GM13977 (cell line): ENCODE results near the gene HSD3B2.

Experiments
- DNase-seq: peaks from one replicate; pipeline ENCODE4 v3.0.0; 2012; ENCODE audit warnings: low spot score
- in situ Hi-C: fragments of 300-500 bp; cut with MboI; formaldehyde crosslinking; loops from one replicate; pipeline ENCODE4 v1.12.0; 2022; ENCODE audit warnings: low sequenced_read_pairs, low pct_unique_long_range_greater_than_20kb, mixed read lengths, inconsistent platforms; ENCODE audit not compliant: unreplicated experiment
- TF ChIP-seq, protein P1 (sequence below): IDR thresholded peaks from 2 replicates; pipeline ENCODE4 v1.5.1; 2012; ENCODE audit warnings: mild to moderate bottlenecking, control low read depth; ENCODE audit not compliant: insufficient read depth; ENCODE audit errors: extremely low read depth, missing control alignments

Gene HSD3B2

DNA sequence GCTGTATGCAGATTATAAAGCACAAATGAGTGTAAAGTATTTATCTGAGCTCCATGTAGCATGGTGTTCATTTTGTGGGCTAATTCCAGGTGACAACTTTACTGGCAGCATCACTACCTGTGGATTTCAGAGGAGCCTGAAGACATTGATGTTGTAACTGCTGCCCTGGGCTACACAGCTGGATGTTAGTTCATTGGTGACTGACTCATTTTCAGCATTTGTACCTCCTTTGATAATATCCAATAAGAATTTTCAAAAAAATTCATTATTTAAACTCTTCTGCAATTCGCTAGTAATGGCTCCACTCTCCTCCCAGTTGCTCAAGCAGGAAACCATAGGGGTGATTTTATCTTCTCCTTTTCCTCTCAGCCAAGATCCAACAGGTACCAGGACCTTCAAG lies 54.8 kb downstream of the HSD3B2 start:
- DNase-seq = no peak
- TF ChIP-seq, protein P1, sequence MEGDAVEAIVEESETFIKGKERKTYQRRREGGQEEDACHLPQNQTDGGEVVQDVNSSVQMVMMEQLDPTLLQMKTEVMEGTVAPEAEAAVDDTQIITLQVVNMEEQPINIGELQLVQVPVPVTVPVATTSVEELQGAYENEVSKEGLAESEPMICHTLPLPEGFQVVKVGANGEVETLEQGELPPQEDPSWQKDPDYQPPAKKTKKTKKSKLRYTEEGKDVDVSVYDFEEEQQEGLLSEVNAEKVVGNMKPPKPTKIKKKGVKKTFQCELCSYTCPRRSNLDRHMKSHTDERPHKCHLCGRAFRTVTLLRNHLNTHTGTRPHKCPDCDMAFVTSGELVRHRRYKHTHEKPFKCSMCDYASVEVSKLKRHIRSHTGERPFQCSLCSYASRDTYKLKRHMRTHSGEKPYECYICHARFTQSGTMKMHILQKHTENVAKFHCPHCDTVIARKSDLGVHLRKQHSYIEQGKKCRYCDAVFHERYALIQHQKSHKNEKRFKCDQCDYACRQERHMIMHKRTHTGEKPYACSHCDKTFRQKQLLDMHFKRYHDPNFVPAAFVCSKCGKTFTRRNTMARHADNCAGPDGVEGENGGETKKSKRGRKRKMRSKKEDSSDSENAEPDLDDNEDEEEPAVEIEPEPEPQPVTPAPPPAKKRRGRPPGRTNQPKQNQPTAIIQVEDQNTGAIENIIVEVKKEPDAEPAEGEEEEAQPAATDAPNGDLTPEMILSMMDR = no peak
- in situ Hi-C loops = no loop called here

DNA sequence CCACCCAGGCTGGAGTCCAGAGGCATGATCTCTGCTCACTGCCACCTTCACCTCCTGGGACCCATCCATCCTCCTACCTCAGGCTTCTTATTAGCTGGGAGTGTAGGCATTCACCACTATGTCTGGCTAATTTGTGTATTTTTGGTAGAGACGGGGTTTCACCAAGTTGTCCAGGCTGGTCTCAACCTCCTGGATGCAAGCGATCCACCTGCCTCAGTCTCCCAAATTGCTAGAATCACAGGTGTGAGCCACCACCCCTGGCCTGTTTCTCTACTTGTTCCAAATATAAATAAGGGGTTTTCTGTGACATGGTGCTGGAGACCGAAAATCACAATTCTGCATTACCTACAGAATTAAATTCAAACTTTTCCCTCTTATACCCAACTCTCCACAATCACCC lies 55.4 kb downstream of the HSD3B2 start:
- in situ Hi-C loops = no loop called here
- no peak for DNase-seq
- TF ChIP-seq, protein P1 = no peak

DNA sequence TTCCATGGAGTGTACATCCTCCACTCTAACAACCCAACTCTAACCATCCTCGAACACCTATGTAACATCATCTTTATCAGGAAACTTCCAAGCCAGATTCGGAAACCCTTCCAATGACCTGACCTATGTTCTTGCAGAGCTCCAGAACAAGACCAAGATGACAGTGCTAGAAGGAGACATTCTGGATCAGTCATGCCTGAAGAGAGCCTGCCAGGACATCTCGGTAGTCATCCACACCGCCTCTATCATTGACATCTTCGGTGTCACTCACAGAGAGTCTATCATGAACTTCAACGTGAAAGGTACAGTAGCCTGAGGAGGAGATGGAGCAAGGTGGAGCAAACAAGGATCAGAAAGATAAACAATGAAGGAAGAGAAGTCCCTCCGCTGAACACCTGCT lies 56.0 kb downstream of the HSD3B2 start:
- no peak for DNase-seq
- in situ Hi-C loops = no loop called here
- TF ChIP-seq, protein P1 = no peak

DNA sequence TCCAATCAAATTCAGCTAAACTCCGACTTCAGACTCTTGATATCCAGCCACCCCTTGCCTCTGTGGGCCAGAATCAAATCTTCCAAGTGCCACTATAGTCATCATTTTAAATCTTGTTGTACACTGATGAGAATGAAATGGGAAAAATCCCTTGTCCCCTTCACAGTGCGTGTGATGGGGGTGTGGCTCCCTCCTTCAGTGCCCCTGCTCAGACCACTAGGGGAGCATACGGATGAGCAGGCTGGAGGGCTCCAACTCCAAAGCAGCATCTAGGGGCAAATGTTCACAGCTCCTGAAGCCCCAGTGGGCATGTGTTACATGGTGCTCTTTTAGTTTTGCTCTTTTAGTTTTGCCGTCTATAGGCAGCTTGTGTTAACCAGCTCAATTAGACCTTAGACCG lies 56.6 kb downstream of the HSD3B2 start:
- in situ Hi-C loops = no loop called here
- DNase-seq = no peak
- TF ChIP-seq, protein P1 = no peak

DNA sequence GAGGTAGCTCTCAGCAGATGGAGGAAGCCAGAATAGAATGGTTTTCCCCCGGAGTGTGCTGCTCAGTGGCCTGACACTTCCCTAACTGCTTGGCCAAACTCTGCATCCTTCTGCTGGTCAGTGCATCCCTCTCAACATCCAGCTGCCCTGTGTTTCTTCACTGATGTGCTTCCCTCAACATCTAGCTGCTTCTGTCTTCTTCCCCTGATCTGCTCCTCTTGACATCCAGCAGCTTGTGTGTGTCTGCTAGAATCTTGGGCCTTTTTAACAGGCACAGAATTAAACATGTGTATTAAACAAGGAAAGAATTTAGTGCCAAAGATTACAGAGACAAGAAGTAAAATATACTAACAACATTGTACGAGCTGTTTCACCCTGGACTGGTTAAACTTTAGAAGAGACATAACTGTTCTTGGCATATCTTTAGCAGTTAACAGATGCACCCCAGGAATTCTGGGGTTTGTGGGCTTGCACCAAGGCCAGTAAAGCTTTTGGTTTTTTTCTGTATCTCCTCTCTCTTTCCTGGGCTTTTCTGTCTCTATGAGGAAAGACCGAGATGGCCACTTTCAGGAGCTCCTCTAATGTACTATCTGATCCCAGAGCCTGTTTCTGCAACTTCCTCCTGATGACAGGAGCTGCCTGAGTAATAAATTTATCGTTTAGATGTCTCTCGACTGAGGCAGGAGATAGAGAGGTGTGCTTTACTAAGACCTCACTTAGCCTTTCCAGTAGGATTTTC lies 57.3 kb downstream of the HSD3B2 start:
- TF ChIP-seq, protein P1 = no peak
- no peak for DNase-seq
- in situ Hi-C loops = no loop called here
